Activated T-cell treated with anti-CD3 and anti-CD28 coated beads, Interleukin-2, amount 50 U/mL, for 72 hours (primary cell): ENCODE results near the gene PDE11A. TPM values are rescaled to one million over a fixed set of nuclear protein-coding genes. Genes with fewer than 3 reads are reported as not detected.

ENCODE experiments used
- ATAC-seq, 2 donors: fragments of 150-1000 bp; cut with Tn5 transposase; replicated peaks in 1 of 2; 2 replicates each; pipeline ENCODE4 v1.10.0; 2021; ENCODE audit warnings: moderate library complexity in 2 of 2, mild to moderate bottlenecking in 1 of 2
- DNase-seq, 2 donors: peaks; one replicate each; pipeline ENCODE4 v3.0.0; 2021 to 2022; ENCODE audit warnings: mixed read lengths in 1 of 2
- H3K27ac Mint-ChIP-seq: one replicate; pipeline ENCODE4 v1.8.0; 2022; ENCODE audit warnings: mild to moderate bottlenecking, moderate library complexity, mixed read lengths
- H3K27me3 Mint-ChIP-seq: one replicate; pipeline ENCODE4 v1.8.0; 2022; ENCODE audit warnings: low read depth, mixed read lengths
- H3K36me3 Mint-ChIP-seq, 2 donors: one replicate each; pipeline ENCODE4 v1.8.0; 2022; ENCODE audit warnings: mixed read lengths in 2 of 2, mild to moderate bottlenecking in 1 of 2; ENCODE audit not compliant: insufficient read depth in 2 of 2
- H3K4me1 Mint-ChIP-seq: one replicate; pipeline ENCODE4 v1.8.0; 2022; ENCODE audit warnings: low read depth, mixed read lengths
- H3K4me3 Mint-ChIP-seq, 2 donors: one replicate each; pipeline ENCODE4 v1.8.0; 2022; ENCODE audit warnings: mild to moderate bottlenecking in 2 of 2, mixed read lengths in 2 of 2, moderate library complexity in 2 of 2
- H3K9me3 Mint-ChIP-seq, 2 donors: one replicate each; pipeline ENCODE4 v1.8.0; 2022; ENCODE audit warnings: mixed read lengths in 2 of 2
- total RNA-seq, 2 donors: library from RNA; stranded (reverse); gene quantifications; one replicate each; pipeline ENCODE4 v1.2.3, GENCODE V29; 2022

Gene PDE11A
- total RNA-seq, 2 donors from 2014 or later, result not detected

DNA sequence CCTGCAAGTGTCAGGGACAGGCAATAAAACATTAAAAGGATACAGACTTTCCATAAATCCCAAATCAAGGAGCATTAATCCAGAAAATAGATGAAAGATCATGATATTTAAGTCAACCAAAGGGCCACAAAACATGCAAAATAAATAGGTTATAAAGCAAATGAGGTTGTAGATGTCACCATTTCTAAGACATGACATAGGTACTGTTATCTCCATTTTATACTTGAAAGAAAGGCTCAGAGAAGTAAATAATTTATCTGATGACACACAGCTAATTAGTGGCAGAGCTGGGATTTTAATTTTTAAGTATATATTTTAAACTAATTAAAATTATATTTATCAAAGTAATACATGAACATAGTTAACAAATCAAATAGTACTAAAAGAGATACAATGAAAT, 378.2 kb downstream of the PDE11A start:
- no peaks in the 10 kb centered on the region for H3K4me1 Mint-ChIP-seq
- no peak overlapping the region for H3K4me3 Mint-ChIP-seq
- no peaks in the 10 kb centered on the region for H3K36me3 Mint-ChIP-seq
- peaks cover 18% of the 10 kb centered on the region for H3K27me3 Mint-ChIP-seq
- DNase-seq (no peak), ATAC-seq (no peak)
- H3K27ac Mint-ChIP-seq, result no peak overlapping the region
- H3K9me3 Mint-ChIP-seq, result no peaks in the 10 kb centered on the region

DNA sequence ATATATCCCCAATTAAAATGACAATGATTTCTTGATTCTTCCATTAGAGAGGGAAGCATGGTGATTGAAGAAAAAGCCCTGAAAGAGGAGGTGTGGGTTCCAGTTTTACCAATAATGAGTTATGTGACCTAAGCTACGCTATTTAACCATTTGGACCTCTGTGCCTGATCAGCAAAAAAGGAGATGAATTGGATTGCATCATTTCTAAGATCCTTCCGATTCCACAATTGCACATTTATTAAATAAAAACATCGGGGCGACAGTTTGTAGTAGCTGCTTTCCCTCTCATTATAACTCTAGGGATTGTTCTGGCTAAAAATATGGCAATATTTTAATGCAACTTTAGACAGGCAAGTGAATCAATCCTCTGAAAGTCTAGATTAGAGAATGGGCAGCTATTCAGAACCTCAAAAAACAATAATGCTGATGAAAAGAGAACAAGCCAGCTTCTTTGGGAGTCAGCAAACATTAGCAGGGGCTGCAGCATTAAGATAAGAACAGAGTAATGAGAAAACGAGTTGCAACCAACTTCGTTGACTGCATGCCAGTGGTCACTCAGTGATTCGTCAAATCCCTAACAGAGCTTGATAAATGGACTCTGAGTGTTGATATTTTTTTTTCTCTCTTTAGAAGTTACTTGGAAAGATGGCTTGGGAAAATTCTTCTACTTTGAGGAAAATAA, 378.8 kb downstream of the PDE11A start:
- Mint-ChIP-seq H3K9me3 (no peaks in the 10 kb centered on the region), H3K27ac (no peak overlapping the region), H3K36me3 (no peaks in the 10 kb centered on the region), H3K27me3 (peaks cover 18% of the 10 kb centered on the region), H3K4me3 (no peak overlapping the region), H3K4me1 (no peaks in the 10 kb centered on the region)
- DNase-seq, result no peak
- ATAC-seq, result no peak

DNA sequence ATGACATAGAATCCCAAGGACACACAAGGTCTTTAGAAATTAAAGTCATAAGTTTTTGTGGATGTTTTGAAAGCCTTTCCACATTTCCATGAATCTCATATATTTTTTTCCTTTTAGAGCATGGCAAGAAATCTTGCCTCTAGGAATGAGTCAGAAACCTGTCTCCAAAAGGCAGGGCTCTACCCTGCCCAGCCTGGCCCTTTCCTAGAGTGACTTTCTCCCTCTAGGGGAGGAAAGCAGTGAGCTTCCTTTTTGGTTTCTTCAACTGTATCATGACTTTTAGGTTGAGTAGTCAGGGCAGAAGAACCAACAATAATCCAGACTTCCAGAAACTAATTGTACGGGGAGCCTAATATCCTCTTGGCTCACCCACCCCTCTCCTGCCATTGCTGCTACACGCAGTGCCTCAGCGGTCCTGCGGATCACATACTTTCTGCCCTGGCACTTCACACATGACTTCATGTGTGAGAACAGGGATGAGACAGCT, 379.8 kb downstream of the PDE11A start:
- ATAC-seq (no peak), DNase-seq (no peak)
- no peak overlapping the region for H3K27ac Mint-ChIP-seq
- H3K9me3 Mint-ChIP-seq, result no peaks in the 10 kb centered on the region
- peaks cover 18% of the 10 kb centered on the region for H3K27me3 Mint-ChIP-seq
- H3K4me3 Mint-ChIP-seq, result no peak overlapping the region
- H3K4me1 Mint-ChIP-seq, result no peaks in the 10 kb centered on the region
- H3K36me3 Mint-ChIP-seq, result no peaks in the 10 kb centered on the region

DNA sequence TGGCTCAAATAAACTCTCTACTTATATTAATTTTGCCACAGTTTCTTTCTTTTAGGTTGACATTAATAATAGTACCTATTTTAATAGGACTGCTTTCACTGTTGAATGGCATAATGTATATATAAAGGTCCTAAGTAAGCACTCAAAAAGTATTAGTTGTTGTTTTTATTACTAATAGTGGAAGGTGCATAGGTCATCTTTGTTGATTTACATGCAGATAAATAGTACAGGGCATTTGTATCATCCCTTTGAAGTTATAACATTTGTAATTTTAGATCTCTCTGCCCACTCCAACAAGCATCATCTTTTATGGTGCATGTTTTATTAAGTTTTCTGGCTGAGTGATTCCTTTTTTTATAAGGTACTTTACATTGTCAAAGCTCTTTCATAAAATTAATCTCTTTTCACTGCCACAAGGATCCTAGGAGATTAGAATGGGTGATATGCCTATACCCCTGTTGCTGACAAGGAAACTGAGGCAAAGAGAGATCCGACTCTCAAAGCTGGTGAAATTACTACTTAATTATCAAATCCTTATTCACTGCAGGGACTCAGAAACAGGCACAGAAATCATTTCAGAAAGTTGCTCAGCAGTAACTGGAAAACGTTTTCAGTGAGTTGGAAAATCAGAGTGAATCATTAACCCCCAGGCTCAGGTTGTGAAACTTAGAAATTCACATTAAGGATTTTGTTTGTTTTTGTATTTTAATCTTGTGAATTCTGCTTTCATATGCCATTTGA, 380.4 kb downstream of the PDE11A start:
- Mint-ChIP-seq H3K36me3 (no peaks in the 10 kb centered on the region), H3K27me3 (peaks cover 18% of the 10 kb centered on the region), H3K9me3 (no peaks in the 10 kb centered on the region), H3K27ac (no peak overlapping the region), H3K4me1 (no peaks in the 10 kb centered on the region), H3K4me3 (no peak overlapping the region)
- DNase-seq (no peak), ATAC-seq (no peak)

DNA sequence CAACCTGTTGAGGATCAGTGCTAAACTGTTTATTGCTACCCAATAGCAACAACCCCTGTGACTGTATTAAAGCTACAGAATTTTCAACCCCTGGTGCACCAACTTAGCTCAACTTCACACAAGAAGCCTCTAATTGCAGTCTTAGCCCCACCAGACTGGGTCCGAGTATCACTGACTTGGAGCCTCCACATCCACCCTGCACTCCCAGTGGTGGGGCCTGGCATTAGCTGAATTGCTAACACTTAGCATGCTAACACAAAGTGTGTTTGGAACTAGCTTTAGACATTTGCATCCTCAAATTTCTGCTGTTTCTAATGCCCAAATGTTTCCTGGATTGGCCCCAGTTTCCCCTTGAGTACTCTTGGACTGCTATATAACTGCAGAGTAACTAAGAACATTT, 381.4 kb downstream of the PDE11A start:
- Mint-ChIP-seq H3K27ac (no peak overlapping the region), H3K4me3 (no peak overlapping the region)

DNA sequence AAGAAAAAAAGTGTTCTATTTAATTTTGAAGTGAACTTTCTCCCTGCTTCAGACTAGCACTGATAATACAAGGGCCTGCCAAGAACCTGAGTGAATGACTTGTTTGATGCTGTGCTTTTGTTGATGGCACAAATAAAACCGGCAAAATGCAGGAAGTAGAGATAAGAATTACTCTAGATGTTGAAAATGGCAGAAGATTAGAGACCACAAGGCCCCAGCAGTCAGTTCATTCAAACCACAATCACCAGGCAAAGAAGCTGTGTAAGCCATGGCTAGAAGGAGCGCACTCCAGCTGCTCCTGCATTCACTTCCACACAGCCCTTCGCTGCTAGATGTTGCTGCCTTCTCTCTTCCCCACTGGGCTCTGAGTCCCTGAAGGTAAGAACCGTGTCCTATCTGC, 383.0 kb downstream of the PDE11A start:
- no peak overlapping the region for H3K4me3 Mint-ChIP-seq
- DNase-seq (no peak), ATAC-seq (no peak)
- H3K27ac Mint-ChIP-seq, result no peak overlapping the region
- no peaks in the 10 kb centered on the region for H3K36me3 Mint-ChIP-seq
- peaks cover 7% of the 10 kb centered on the region for H3K27me3 Mint-ChIP-seq
- no peaks in the 10 kb centered on the region for H3K4me1 Mint-ChIP-seq
- H3K9me3 Mint-ChIP-seq, result no peaks in the 10 kb centered on the region

More for the DNA sequence above, 381.4 kb downstream of the PDE11A start:
- H3K9me3 Mint-ChIP-seq, result no peaks in the 10 kb centered on the region
- H3K27me3 Mint-ChIP-seq, result peaks cover 16% of the 10 kb centered on the region
- ATAC-seq, result no peak
- DNase-seq, result no peak
- no peaks in the 10 kb centered on the region for H3K36me3 Mint-ChIP-seq
- H3K4me1 Mint-ChIP-seq, result no peaks in the 10 kb centered on the region

DNA sequence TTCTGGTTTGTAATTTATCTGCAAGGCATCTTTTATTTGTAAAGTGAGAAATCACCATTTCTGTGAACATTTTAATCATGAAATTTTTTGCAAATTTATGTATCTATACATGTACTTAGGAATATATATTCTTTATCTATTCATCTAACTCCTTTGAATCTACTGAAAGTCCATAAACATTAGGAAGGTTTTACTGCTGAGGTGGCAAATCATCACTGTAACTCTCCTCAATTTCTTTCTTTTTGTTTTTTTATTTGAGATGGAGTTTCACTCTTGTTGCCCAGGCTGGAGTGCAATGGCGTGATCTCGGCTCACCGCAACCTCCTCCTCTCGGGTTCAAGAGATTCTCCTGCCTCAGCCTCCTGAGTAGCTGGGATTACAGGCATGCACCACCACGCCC, 383.7 kb downstream of the PDE11A start:
- H3K4me3 Mint-ChIP-seq, result no peak overlapping the region
- H3K9me3 Mint-ChIP-seq, result no peaks in the 10 kb centered on the region
- H3K4me1 Mint-ChIP-seq, result no peaks in the 10 kb centered on the region
- H3K27ac Mint-ChIP-seq, result no peak overlapping the region
- no peak for DNase-seq
- no peaks in the 10 kb centered on the region for H3K36me3 Mint-ChIP-seq
- no peak for ATAC-seq
- H3K27me3 Mint-ChIP-seq, result peaks cover 5% of the 10 kb centered on the region

DNA sequence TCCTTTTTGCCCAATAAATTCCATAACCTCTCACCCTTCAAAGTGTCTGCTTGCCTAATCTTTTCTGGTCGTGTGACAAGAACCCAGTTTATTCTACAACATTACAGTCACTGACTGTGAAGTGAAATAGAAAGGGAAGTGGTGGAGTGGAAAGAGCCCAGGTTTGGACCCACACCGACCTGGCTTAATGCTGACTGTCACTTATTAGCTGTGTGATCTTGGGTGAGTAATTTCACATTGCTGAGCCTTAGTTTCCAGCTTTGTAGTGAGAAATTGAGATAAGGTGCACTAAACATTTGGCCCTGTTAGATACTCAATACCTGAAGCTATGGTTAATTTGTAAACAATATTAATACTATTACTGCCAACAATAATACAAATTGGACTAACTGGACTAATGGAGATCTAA, 388.9 kb downstream of the PDE11A start:
- H3K4me1 Mint-ChIP-seq, result no peaks in the 10 kb centered on the region
- H3K36me3 Mint-ChIP-seq, result no peaks in the 10 kb centered on the region
- DNase-seq (no peak), ATAC-seq (no peak)
- H3K4me3 Mint-ChIP-seq, result no peak overlapping the region
- H3K9me3 Mint-ChIP-seq, result no peaks in the 10 kb centered on the region
- no peaks in the 10 kb centered on the region for H3K27me3 Mint-ChIP-seq
- no peak overlapping the region for H3K27ac Mint-ChIP-seq

DNA sequence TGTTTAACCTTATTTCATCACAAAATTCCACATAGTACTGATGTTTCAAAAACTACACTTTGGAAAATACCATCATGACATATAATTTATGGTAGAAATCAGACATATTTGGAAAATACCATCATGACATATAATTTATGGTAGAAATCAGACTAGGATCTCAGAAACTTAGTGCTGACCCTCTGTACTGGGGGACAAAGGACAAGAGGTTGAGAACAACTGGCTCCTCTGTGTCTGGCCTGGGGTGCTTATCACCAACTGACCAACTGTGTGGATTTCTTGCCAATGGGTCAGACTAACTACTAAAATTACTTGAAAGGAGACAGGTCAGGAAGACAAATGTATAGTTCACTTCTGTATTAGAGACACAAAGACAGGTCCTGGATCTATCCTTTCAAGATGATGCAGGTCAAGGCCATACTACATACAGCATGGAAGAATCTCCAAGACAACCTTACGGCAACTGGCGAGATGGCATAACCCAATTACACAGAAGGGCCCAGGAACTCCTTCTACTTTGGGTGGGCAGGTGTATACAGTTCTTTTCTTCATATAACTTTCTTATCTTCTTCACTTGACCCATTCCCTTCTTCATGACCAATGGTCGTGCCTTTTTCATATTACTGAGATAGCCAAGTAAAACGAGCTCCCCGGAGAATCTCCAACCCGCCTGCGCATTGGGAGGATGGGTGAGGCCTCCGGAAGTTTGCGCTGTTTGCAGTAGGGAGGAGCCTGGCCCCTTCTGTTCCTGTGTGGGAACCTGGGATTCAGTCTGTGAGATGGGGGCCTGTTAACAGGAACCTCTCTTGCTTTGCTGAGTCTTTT, 389.5 kb downstream of the PDE11A start:
- Mint-ChIP-seq H3K4me1 (no peaks in the 10 kb centered on the region), H3K36me3 (no peaks in the 10 kb centered on the region), H3K27ac (no peak overlapping the region), H3K9me3 (no peaks in the 10 kb centered on the region), H3K27me3 (no peaks in the 10 kb centered on the region), H3K4me3 (no peak overlapping the region)
- ATAC-seq (no peak), DNase-seq (no peak)

DNA sequence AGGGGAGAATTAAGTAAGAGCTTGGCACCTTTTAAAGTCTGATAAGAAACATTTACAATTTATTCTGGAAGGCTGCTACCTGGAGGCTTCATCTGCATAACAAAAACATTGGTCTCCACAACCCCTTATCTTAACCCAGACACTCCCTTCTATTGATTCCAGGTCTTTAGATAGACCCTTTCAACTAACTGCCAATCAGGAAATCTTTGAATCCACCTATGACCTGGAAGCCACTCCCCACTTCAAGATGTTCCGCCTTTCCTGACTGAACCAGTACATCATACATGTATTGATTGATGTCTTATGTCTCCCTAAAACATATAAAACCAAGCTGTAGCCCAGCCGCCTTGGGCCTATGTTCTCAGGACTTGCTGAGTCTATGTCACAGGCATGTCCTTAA, 390.6 kb downstream of the PDE11A start:
- Mint-ChIP-seq H3K9me3 (no peaks in the 10 kb centered on the region), H3K4me1 (no peaks in the 10 kb centered on the region), H3K27me3 (no peaks in the 10 kb centered on the region), H3K27ac (no peak overlapping the region), H3K4me3 (no peak overlapping the region), H3K36me3 (no peaks in the 10 kb centered on the region)
- ATAC-seq (no peak), DNase-seq (no peak)

DNA sequence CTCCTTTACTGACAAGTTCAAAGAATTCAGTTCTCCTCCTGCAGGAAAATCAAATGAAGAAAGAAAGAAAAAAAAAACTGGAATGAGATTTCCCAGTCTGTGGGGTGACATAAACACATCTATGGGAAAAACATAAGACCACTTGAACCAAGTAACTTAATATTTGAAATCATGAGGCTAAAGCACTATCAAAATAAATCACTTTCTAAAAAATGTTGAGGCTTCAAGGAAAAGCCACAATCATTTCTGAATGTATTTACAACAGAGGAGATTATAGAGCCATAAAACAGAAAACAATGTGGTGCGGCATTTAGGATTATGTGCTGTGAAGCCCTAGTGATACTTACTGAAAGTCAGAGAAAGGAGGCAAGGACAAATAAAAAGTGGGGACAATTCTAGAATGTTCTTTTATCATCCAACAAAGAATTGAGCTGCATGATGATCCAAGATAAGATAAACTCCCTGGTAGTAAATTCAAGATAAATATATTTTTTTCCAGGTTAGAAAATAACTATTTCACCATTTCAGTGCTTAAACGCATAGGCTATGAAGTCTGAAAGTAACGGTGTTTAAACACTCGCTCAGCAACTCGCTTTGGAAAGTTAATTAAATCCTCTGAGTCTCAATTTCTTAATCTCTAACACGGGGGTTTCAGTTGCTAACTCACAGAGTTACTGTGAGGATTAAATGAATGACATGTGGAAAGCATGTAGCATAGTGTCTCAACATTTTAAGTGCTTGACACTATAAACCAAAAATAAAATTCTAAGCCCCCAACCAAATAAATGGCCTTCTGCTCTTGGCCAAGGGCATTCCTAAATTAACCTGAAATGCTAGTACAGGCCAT, 391.5 kb downstream of the PDE11A start:
- H3K27me3 Mint-ChIP-seq, result no peaks in the 10 kb centered on the region

DNA sequence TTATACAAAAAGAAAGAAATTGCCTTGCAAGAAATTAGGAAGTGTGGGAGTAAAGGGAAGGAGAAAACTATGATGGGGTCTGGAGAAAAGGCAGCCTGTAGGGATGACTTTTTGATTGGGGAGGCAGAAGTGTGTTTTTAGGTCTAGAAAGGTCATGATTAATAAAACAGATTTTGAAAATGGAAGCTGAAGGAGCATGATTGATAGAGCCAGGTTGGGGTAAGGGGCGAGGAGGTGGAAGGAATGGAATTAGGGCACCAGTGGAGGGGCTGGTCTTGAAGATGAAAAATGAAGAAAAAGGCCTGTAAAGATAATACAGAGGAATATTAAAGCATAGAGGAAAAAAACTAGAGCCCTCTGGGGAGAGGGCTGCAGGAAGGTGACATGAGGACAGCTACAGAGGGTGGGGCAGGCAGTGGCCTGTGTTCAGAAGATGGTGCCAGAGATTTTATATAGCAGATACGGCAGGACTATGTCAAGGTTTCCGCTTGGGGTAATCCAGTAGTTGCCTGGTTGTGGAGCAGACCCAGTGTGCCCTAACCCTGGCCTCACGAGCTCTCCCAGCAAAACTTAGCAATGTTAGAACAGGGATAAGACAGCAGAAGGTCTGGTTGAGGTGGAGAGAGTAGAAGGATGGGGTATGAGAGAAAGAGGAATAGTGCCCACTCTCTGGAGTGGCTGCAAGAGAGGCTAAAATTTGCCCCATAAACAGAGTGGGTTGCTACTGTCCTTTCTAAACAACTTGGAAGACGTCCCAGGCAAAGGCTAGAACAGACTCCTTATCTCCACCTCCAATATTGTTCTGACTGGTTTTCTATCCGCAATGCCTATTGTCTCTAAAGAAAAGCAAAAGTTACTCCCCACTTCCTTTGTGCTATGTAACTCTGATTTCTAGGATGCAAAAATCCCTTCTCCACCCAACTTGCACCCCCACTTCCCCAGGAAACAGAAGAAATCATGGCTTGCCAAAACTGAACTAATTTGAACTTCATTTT, 392.7 kb downstream of the PDE11A start:
- H3K36me3 Mint-ChIP-seq, result no peaks in the 10 kb centered on the region
- no peak for ATAC-seq
- no peaks in the 10 kb centered on the region for H3K9me3 Mint-ChIP-seq

More for the DNA sequence above, 391.5 kb downstream of the PDE11A start:
- H3K36me3 Mint-ChIP-seq, result no peaks in the 10 kb centered on the region
- no peak overlapping the region for H3K27ac Mint-ChIP-seq
- no peak overlapping the region for H3K4me3 Mint-ChIP-seq
- H3K9me3 Mint-ChIP-seq, result no peaks in the 10 kb centered on the region
- no peak for DNase-seq
- no peak for ATAC-seq
- H3K4me1 Mint-ChIP-seq, result no peaks in the 10 kb centered on the region

More for the DNA sequence above, 392.7 kb downstream of the PDE11A start:
- peaks cover 5% of the 10 kb centered on the region for H3K27me3 Mint-ChIP-seq
- no peak for DNase-seq
- H3K27ac Mint-ChIP-seq, result no peak overlapping the region
- no peak overlapping the region for H3K4me3 Mint-ChIP-seq
- H3K4me1 Mint-ChIP-seq, result no peaks in the 10 kb centered on the region
